Neural crest cell (in vitro differentiated cells): Measurements from ENCODE around the gene ZNF555. TPM values are rescaled to one million over a fixed set of nuclear protein-coding genes. Genes with fewer than 3 reads are reported as not detected.

ENCODE experiments used
- DNase-seq: peaks from one replicate; pipeline ENCODE4 v3.0.0; 2021; ENCODE audit warnings: low read depth, mixed read lengths, low spot score
- H3K27ac Mint-ChIP-seq: one replicate; pipeline ENCODE4 v1.8.0; 2021; ENCODE audit warnings: mild to moderate bottlenecking, mixed read lengths; ENCODE audit not compliant: unreplicated experiment
- H3K27me3 Mint-ChIP-seq: 2 replicates; pipeline ENCODE4 v1.8.0; 2021; ENCODE audit warnings: low read depth, mild to moderate bottlenecking, mixed read lengths
- H3K36me3 Mint-ChIP-seq: 2 replicates; pipeline ENCODE4 v1.8.0; 2021; ENCODE audit warnings: low read depth, mild to moderate bottlenecking, mixed read lengths
- H3K4me1 Mint-ChIP-seq: 2 replicates; pipeline ENCODE4 v1.8.0; 2021; ENCODE audit warnings: mixed read lengths
- H3K4me3 Mint-ChIP-seq: one replicate; pipeline ENCODE4 v1.8.0; 2021; ENCODE audit warnings: mild to moderate bottlenecking, mixed read lengths
- H3K9me3 Mint-ChIP-seq: 2 replicates; pipeline ENCODE4 v1.8.0; 2021; ENCODE audit warnings: mixed read lengths
- total RNA-seq: library from RNA; stranded (reverse); gene quantifications from 2 replicates; pipeline ENCODE4 v1.2.1, GENCODE V29; 2021
- TF ChIP-seq, protein P1 (sequence below): fragments of 200-600 bp; sonication (generic); conservative IDR thresholded peaks from 2 replicates; pipeline ENCODE4 v1.5.0; 2021; ENCODE audit warnings: antibody characterized with exemption, mild to moderate bottlenecking

ZNF555 gene
- total RNA-seq, 1 donor from 2014 or later = 10.5 TPM

DNA sequence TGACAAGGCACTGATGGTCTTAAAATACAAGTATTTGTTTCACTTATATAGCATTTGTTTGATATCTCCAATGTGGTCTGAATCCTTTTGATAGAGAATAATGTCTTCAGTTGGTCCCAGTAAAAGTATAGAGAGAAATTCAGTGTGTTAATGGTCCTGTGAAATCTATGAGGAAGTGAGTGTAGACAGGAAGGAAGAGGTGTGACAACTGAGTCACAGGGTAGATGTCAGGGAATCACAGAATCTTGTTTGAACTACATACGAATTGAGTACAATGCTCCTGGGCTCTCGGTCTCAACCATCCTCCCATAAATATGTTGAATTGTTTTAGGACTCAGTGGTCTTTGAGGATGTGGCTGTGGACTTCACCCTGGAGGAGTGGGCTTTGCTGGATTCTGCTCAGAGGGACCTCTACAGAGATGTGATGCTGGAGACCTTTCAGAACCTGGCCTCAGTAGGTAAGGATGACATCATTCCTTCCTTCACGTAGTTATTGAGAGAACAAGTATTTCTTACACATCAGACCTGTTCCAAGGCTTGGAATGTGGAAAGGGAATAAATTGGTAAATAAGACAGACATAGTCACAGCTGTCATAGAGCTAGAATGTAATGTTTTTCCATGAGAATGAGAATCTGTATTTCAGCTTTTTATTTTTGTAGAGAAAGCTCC lies 9.1 kb downstream of the ZNF555 start:
- DNase-seq = no peak
- TF ChIP-seq, protein P1, sequence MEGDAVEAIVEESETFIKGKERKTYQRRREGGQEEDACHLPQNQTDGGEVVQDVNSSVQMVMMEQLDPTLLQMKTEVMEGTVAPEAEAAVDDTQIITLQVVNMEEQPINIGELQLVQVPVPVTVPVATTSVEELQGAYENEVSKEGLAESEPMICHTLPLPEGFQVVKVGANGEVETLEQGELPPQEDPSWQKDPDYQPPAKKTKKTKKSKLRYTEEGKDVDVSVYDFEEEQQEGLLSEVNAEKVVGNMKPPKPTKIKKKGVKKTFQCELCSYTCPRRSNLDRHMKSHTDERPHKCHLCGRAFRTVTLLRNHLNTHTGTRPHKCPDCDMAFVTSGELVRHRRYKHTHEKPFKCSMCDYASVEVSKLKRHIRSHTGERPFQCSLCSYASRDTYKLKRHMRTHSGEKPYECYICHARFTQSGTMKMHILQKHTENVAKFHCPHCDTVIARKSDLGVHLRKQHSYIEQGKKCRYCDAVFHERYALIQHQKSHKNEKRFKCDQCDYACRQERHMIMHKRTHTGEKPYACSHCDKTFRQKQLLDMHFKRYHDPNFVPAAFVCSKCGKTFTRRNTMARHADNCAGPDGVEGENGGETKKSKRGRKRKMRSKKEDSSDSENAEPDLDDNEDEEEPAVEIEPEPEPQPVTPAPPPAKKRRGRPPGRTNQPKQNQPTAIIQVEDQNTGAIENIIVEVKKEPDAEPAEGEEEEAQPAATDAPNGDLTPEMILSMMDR = no peak
- peaks cover 38% of the 10 kb centered on the region for H3K9me3 Mint-ChIP-seq
- no peak overlapping the region for H3K27ac Mint-ChIP-seq
- no peaks in the 10 kb centered on the region for H3K4me1 Mint-ChIP-seq
- no peaks in the 10 kb centered on the region for H3K27me3 Mint-ChIP-seq
- peaks cover 76% of the 10 kb centered on the region for H3K36me3 Mint-ChIP-seq
- no peak overlapping the region for H3K4me3 Mint-ChIP-seq

GRCh38 chr19:2852598-2852997 lies 11.3 kb downstream of the ZNF555 start:
- H3K27ac Mint-ChIP-seq = no peak overlapping the region
- no peak overlapping the region for H3K4me3 Mint-ChIP-seq
- H3K27me3 Mint-ChIP-seq = no peaks in the 10 kb centered on the region
- peaks cover 72% of the 10 kb centered on the region for H3K36me3 Mint-ChIP-seq
- TF ChIP-seq, protein P1 = no peak
- H3K9me3 Mint-ChIP-seq = peaks cover 42% of the 10 kb centered on the region
- DNase-seq = no peak
- H3K4me1 Mint-ChIP-seq = no peaks in the 10 kb centered on the region

DNA sequence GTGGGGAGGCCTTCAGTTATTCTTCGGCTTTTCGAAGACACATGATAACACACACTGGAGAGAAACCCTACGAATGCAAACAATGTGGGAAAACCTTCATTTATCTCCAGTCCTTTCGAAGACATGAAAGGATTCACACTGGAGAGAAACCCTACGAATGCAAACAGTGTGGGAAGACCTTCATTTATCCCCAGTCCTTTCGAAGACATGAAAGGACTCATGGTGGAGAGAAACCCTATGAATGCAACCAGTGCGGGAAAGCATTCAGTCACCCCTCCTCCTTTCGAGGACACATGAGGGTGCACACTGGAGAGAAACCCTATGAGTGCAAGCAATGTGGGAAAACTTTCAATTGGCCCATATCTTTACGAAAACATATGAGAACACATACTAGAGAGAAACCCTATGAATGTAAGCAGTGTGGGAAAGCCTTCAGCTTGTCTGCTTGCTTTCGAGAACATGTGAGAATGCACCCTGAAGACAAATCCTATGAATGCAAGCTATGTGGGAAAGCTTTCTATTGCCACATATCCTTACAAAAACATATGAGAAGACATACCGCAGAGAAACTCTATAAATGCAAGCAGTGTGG lies 11.8 kb downstream of the ZNF555 start:
- DNase-seq = no peak
- H3K4me3 Mint-ChIP-seq = no peak overlapping the region
- no peaks in the 10 kb centered on the region for H3K4me1 Mint-ChIP-seq
- peaks cover 42% of the 10 kb centered on the region for H3K9me3 Mint-ChIP-seq
- TF ChIP-seq, protein P1 = no peak
- H3K36me3 Mint-ChIP-seq = peaks cover 71% of the 10 kb centered on the region
- no peaks in the 10 kb centered on the region for H3K27me3 Mint-ChIP-seq
- H3K27ac Mint-ChIP-seq = no peak overlapping the region

DNA sequence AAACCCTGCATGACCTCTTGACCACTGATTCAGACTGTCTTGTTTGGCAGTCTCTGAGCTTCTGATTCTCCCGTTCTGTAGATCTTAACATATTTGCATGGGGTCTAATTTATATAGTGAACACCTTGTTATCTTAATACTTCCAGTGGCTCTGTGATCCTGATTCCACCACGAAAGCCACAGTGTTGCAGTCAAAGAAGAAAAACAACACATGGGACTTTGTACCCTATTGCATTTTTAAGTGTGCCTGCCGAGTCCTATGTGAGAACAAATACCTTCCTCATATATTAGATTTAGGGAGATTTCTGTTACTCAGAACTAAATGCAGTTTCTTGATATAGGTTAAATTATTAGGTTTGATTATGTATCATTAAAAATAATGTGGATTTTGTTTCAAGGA lies 13.6 kb downstream of the ZNF555 start:
- H3K9me3 Mint-ChIP-seq = peaks cover 46% of the 10 kb centered on the region
- DNase-seq = no peak
- H3K27ac Mint-ChIP-seq = no peak overlapping the region
- H3K4me3 Mint-ChIP-seq = no peak overlapping the region
- peaks cover 78% of the 10 kb centered on the region for H3K36me3 Mint-ChIP-seq
- H3K27me3 Mint-ChIP-seq = no peaks in the 10 kb centered on the region
- no peaks in the 10 kb centered on the region for H3K4me1 Mint-ChIP-seq
- TF ChIP-seq, protein P1 = no peak

- Mint-ChIP-seq H3K9me3 (peaks cover 38% of the 10 kb centered on the region), H3K36me3 (peaks cover 67% of the 10 kb centered on the region), H3K27ac (no peak overlapping the region), H3K27me3 (no peaks in the 10 kb centered on the region), H3K4me1 (no peaks in the 10 kb centered on the region), H3K4me3 (no peak overlapping the region)
- DNase-seq = no peak
- TF ChIP-seq, protein P1 = no peak
Observed at GRCh38 chr19:2856457-2857050, 15.3 kb downstream of the ZNF555 start.
